K562 (cell line): ENCODE measurements around the gene ZDHHC8. TPM values are rescaled to one million over a fixed set of nuclear protein-coding genes. Genes with fewer than 3 reads are reported as not detected.

Experiments
- ATAC-seq: fragments of 200-7000 bp; cut with Tn5 transposase; 3 replicates; pipeline ENCODE4 v1.9.1; 2020; ENCODE audit warnings: moderate library complexity
- BruUV-seq: library from RNA; stranded (reverse); fragments of 400-500 nt; replicated peaks from 2 replicates; lab custom pipeline; 2021; lab: Mats Ljungman, UMichigan
- CTCF ChIA-PET: fragments of 300-600 bp; formaldehyde crosslinking; extraction: SDS; loops from one replicate; lab custom pipeline; 2021; ENCODE audit warnings: low intra/inter-chr PET ratio; lab: Yijun Ruan, JAX
- POLR2A ChIA-PET: fragments of 300-600, 350-650 bp; sonication (Branson Sonifier 250); formaldehyde crosslinking; extraction: SDS; loops from one replicate; lab custom pipeline; 2021; ENCODE audit warnings: antibody characterized with exemption, inconsistent platforms; lab: Yijun Ruan, JAX
- DNase-seq, 4 experiments: peaks; one replicate each; pipeline versions ENCODE4 v3.0.0 to v3.0.0-alpha.2; 2011 to 2018; ENCODE audit warnings: low spot score in 3 of 4, mixed read lengths in 3 of 4; ENCODE audit errors: extremely low read depth in 1 of 4
- FAIRE-seq: peaks from 2 replicates; lab custom pipeline; 2011; peaks lifted over from hg19 to GRCh38; lab: Jason Lieb, UNC
- H2AFZ ChIP-seq: 2 replicates; pipeline ENCODE4 v1.6.0; 2011; ENCODE audit warnings: low read depth, low read length, control low read depth, inconsistent platforms
- H3K27ac ChIP-seq: fragments of 200-600 bp; 3 replicates; pipeline ENCODE4 v1.8.0; 2011; ENCODE audit warnings: low read depth, mild to moderate bottlenecking, control low read depth, inconsistent platforms, low read length, moderate library complexity, mixed read lengths; ENCODE audit errors: extremely low read depth
- H3K27me3 ChIP-seq, 2 experiments: fragments of 300-600 bp in 1 of 2; 2 replicates in 1 of 2; 3 replicates in 1 of 2; pipeline versions ENCODE4 v1.6.0 to v1.8.0; 2011; ENCODE audit warnings: inconsistent platforms in 2 of 2, low read length in 2 of 2, mild to moderate bottlenecking in 1 of 2, mixed read lengths in 1 of 2, moderate library complexity in 1 of 2; ENCODE audit not compliant: control insufficient read depth in 2 of 2, insufficient read depth in 2 of 2
- H3K36me3 ChIP-seq: fragments of 300-600 bp; 3 replicates; pipeline ENCODE4 v1.8.0; 2011; ENCODE audit warnings: mild to moderate bottlenecking, low read length, inconsistent platforms; ENCODE audit not compliant: control insufficient read depth, insufficient read depth
- H3K4me1 ChIP-seq, 2 experiments: fragments of 200-600 bp in 1 of 2; replicated peaks in 1 of 2; 2 replicates in 1 of 2; 3 replicates in 1 of 2; pipeline versions ENCODE4 v1.5.1 to v1.8.0; 2011; ENCODE audit warnings: inconsistent platforms in 2 of 2, low read length in 2 of 2, mild to moderate bottlenecking in 1 of 2, mixed read lengths in 1 of 2, moderate library complexity in 1 of 2; ENCODE audit not compliant: control insufficient read depth in 2 of 2, insufficient read depth in 2 of 2
- H3K4me2 ChIP-seq: 2 replicates; pipeline ENCODE4 v1.6.1; 2011; ENCODE audit warnings: low read length, control low read depth, inconsistent platforms, mixed read lengths; ENCODE audit not compliant: insufficient read depth
- H3K4me3 ChIP-seq: fragments of 200-600 bp; sonication (generic), shearing (Covaris generic); 2 replicates; pipeline ENCODE4 v1.5.1; 2016; ENCODE audit warnings: control low read depth, inconsistent platforms
- H3K79me2 ChIP-seq: fragments of 200-600 bp; 3 replicates; pipeline ENCODE4 v1.8.0; 2011; ENCODE audit warnings: low read length, inconsistent platforms; ENCODE audit not compliant: control insufficient read depth, insufficient read depth
- H3K9ac ChIP-seq, 2 experiments: 2 replicates each; pipeline versions ENCODE4 v1.6.0 to v1.6.1; 2011; ENCODE audit warnings: low read depth in 2 of 2, low read length in 2 of 2, control low read depth in 1 of 2, inconsistent platforms in 1 of 2, mild to moderate bottlenecking in 1 of 2, mixed read lengths in 1 of 2; ENCODE audit not compliant: insufficient read depth in 1 of 2
- H3K9me1 ChIP-seq: one replicate; pipeline ENCODE4 v1.6.0; 2011; ENCODE audit warnings: inconsistent platforms, mild to moderate bottlenecking, low read length, moderate library complexity; ENCODE audit not compliant: control insufficient read depth, insufficient read depth
- H3K9me3 ChIP-seq: replicated peaks from 2 replicates; pipeline ENCODE4 v1.5.1; 2011; ENCODE audit warnings: low read depth, low read length, inconsistent platforms; ENCODE audit not compliant: control insufficient read depth, insufficient read depth
- H4K20me1 ChIP-seq: replicated peaks from 2 replicates; pipeline ENCODE4 v1.6.1; 2011; ENCODE audit warnings: low read length, inconsistent platforms, mixed read lengths; ENCODE audit not compliant: control insufficient read depth, insufficient read depth
- GATA2 ChIP-seq: sonication (generic); formaldehyde crosslinking; IDR thresholded peaks from 2 replicates; pipeline ENCODE4 v1.4.0; 2020; ENCODE audit warnings: mild to moderate bottlenecking, missing genetic modification reagents
- HMG20A ChIP-seq: fragments of 450-650 bp; formaldehyde crosslinking; conservative IDR thresholded peaks from 2 replicates; pipeline ENCODE4 v1.4.0; 2020; ENCODE audit warnings: mild to moderate bottlenecking, mixed read lengths
- KHSRP ChIP-seq: fragments of 450-650 bp; IDR thresholded peaks from 2 replicates; pipeline ENCODE4 v1.6.1; 2017
- MAZ ChIP-seq, 2 experiments: fragments of 450-650 bp in 1 of 2; sonication (generic) in 1 of 2; formaldehyde crosslinking; IDR thresholded peaks in 1 of 2; conservative IDR thresholded peaks in 1 of 2; 2 replicates each; pipeline versions ENCODE4 v1.4.0 to v1.5.0; 2020; ENCODE audit warnings: mild to moderate bottlenecking in 1 of 2, missing genetic modification reagents in 1 of 2
- MBD2 ChIP-seq: sonication (generic); IDR thresholded peaks from 2 replicates; pipeline ENCODE4 v1.6.1; 2016; ENCODE audit warnings: low read depth, borderline replicate concordance
- MCM5 ChIP-seq: fragments of 450-650 bp; IDR thresholded peaks from 2 replicates; pipeline ENCODE4 v1.6.1; 2016; ENCODE audit warnings: low read depth
- MEF2D ChIP-seq: conservative IDR thresholded peaks from 2 replicates; pipeline ENCODE4 v1.6.1; 2016; ENCODE audit warnings: low read depth, missing genetic modification characterization, missing compliant biosample characterization
- MYNN ChIP-seq, 2 experiments: sonication (generic); formaldehyde crosslinking in 1 of 2; IDR thresholded peaks; 2 replicates each; pipeline versions ENCODE4 v1.5.0 to v1.6.1; 2016 to 2020; ENCODE audit warnings: antibody characterized with exemption in 1 of 2, missing genetic modification reagents in 1 of 2
- NFIC ChIP-seq: fragments of 450-650 bp; IDR thresholded peaks from 2 replicates; pipeline ENCODE4 v1.6.1; 2017; ENCODE audit warnings: mild to moderate bottlenecking, inconsistent platforms
- POLR2A ChIP-seq: fragments of 450-650 bp; conservative IDR thresholded peaks from 2 replicates; pipeline ENCODE4 v1.6.1; 2016
- POU5F1 ChIP-seq: fragments of 150-350 bp; IDR thresholded peaks from 2 replicates; pipeline ENCODE4 v1.6.1; 2014; ENCODE audit warnings: borderline replicate concordance, low read length, low read depth, mild to moderate bottlenecking; ENCODE audit not compliant: partially characterized antibody
- SP1 ChIP-seq: sonication (generic); formaldehyde crosslinking; IDR thresholded peaks from 2 replicates; pipeline ENCODE4 v1.8.1; 2022; ENCODE audit warnings: mild to moderate bottlenecking, missing genetic modification reagents
- SRF ChIP-seq, 2 experiments: fragments of 250-450, 450-650 bp in 1 of 2; sonication (Bioruptor Pico) in 1 of 2; sonication (generic) in 1 of 2; formaldehyde crosslinking; IDR thresholded peaks; 2 replicates each; pipeline versions ENCODE4 v1.5.0 to v1.5.1; 2020 to 2022; ENCODE audit warnings: mild to moderate bottlenecking in 1 of 2, missing genetic modification reagents in 1 of 2
- TBP ChIP-seq: optimal IDR thresholded peaks from 2 replicates; pipeline ENCODE3; 2011; ENCODE audit warnings: low read depth, low read length, improper control_type of control experiment
- USF1 ChIP-seq: sonication (generic); formaldehyde crosslinking; IDR thresholded peaks from 2 replicates; pipeline ENCODE4 v1.9.0; 2022; ENCODE audit warnings: mild to moderate bottlenecking, missing genetic modification reagents
- ZBTB33 ChIP-seq: sonication (generic); formaldehyde crosslinking; IDR thresholded peaks from 2 replicates; pipeline ENCODE4 v1.8.1; 2023; ENCODE audit warnings: mild to moderate bottlenecking, missing genetic modification reagents
- ZNF165 ChIP-seq: fragments of 250-450 bp; sonication (Bioruptor Pico); IDR thresholded peaks from 2 replicates; pipeline ENCODE4 v1.4.0; 2020; ENCODE audit warnings: borderline replicate concordance
- ZNF436 ChIP-seq: fragments of 250-450, 450-650 bp; sonication (Bioruptor Pico); formaldehyde crosslinking; IDR thresholded peaks from 2 replicates; pipeline ENCODE4 v1.7.0; 2020; ENCODE audit warnings: mild to moderate bottlenecking
- whole genome bisulfite sequencing: fragments of 100-300 bp; shearing (Covaris generic); methylation state at CpG from one replicate; pipeline ENCODE4 v1.1.6; 2016; ENCODE audit warnings: low coverage, mixed read lengths; ENCODE audit not compliant: insufficient coverage; ENCODE audit errors: missing lambda C conversion rate; 5-methylcytosine and 5-hydroxymethylcytosine counted together
- in situ Hi-C: fragments of 300-500 bp; cut with MboI; formaldehyde crosslinking; loops from 4 replicates; pipeline ENCODE4 v1.15.0; 2018; ENCODE audit warnings: inconsistent platforms, mixed read lengths
- intact Hi-C: fragments of 100-400 bp; cut with micrococcal nuclease; formaldehyde crosslinking; loops from 2 replicates; pipeline ENCODE4 v1.14.2; 2022
- polyA plus RNA-seq, 8 experiments: library from polyadenylated mRNA; depleted of rRNA in 4 of 8; stranded (reverse) in 5 of 8; unstranded in 3 of 8; fragments of >200 nt; fragmentation: Nextera tagmentation in 2 of 8; fragmentation: Illumina TruSeq in 1 of 8; extraction: Ambion mirVana in 2 of 8; extraction: Trizol in 1 of 8; gene quantifications; 2 replicates each; pipeline versions ENCODE4 v1.2.1 to v1.2.3, GENCODE V29; 2011 to 2014; ENCODE audit warnings: inconsistent platforms in 1 of 8, missing spikeins in 1 of 8
- total RNA-seq, 7 experiments: library from RNA; depleted of rRNA in 6 of 7; stranded (reverse); fragments of >200 nt in 6 of 7; fragmentation: Illumina TruSeq in 2 of 7; extraction: Trizol in 2 of 7; gene quantifications; 2 replicates each; pipeline versions ENCODE4 v1.2.1 to v1.2.3, GENCODE V29; 2011 to 2021; ENCODE audit warnings: low replicate concordance in 1 of 7

The ZDHHC8 gene
- total and polyA plus RNA-seq, 9 of the 15 experiments (the other 6 are each of a cell fraction or from before 2014, with no cell fraction given) = 0.04 to 109 (median 16.4) TPM

- TF ChIP-seq NFIC = peak; percentile 93
- 0 out of 2 replicates have a peak, but pooled peaks have one; percentile 18 for TF ChIP-seq MYNN (IDR thresholded peaks at IDR 0.05)
- TF ChIP-seq MYNN (CRISPR knock-in tag; IDR thresholded peaks at IDR 0.05) = no peak
- no peak for TF ChIP-seq SP1 (CRISPR knock-in tag)
Measured at GRCh38 chr22:20135265-20135664, 3.7 kb downstream of the ZDHHC8 start (continued).

GRCh38 chr22:20135806-20136602 is 4.4 kb downstream of the ZDHHC8 start:
- ChIA-PET CTCF (no interaction called here), POLR2A (interaction anchor here (0.6 to 7.2 kb wide), 5 partner anchors 10 to 134 kb away, joined by 3 to 68 read pairs (median 4); no protein-coding TSS in a partner anchor)
- intact Hi-C loops = no loop called here
- Histone ChIP-seq H3K9me1 (peaks cover 18% of the 10 kb centered on the region), H3K79me2 (peaks cover 21% of the 10 kb centered on the region), H3K4me2 (no peak overlapping the region), H3K9ac (peak overlapping the region in 1 of 2 experiments; percentile 79; a peak in 2 of 4 replicates), H3K4me1 (peaks cover 17 to 90% of the 10 kb centered on the region in 2 experiments), H4K20me1 (peaks cover 52% of the 10 kb centered on the region), H3K27me3 (no peaks in the 10 kb centered on the region), H2AFZ (no peak overlapping the region), H3K27ac (no peak overlapping the region), H3K9me3 (no peaks in the 10 kb centered on the region), H3K4me3 (no peak overlapping the region), H3K36me3 (peaks cover 10% of the 10 kb centered on the region; the same call in 2 of the 3 replicates)
- ATAC-seq (no peak), FAIRE-seq (no peak), DNase-seq (no peak)
- in situ Hi-C loops = no loop called here
- WGBS = 79% methylated on average over 25 of the region's 25 CpGs
- no TSS peak for BruUV-seq
- TF ChIP-seq ZBTB33 (no peak), SRF (CRISPR knock-in tag; IDR thresholded peaks at IDR 0.05) (0 out of 4 replicates have a peak, but pooled peaks of 1 of the 2 experiments have one; percentile 24), MEF2D (tag) (no peak), POU5F1 (no peak), ZNF436 (no peak), POLR2A (no peak), TBP (no peak), MBD2 (no peak), USF1 (CRISPR knock-in tag) (no peak), ZNF165 (CRISPR knock-in tag) (no peak), MCM5 (no peak), HMG20A (CRISPR knock-in tag) (no peak), GATA2 (CRISPR knock-in tag) (no peak), KHSRP (no peak), MAZ (CRISPR knock-in tag; conservative IDR thresholded peaks at IDR 0.05 in 1 of 2, IDR thresholded peaks at IDR 0.05 in 1 of 2) (0 out of 4 replicates have a peak, but pooled peaks of 1 of the 2 experiments have one; percentile 15)
